Stomach (tissue), 9 donors: ENCODE measurements around the gene MAP4K1. TPM values are rescaled to one million over a fixed set of nuclear protein-coding genes. Genes with fewer than 3 reads are reported as not detected.
"Not testable (repeated sequence)": the region's sequence is repeated elsewhere in the genome, so short reads cannot be mapped to it uniquely, and the experiment has no call there.

Experiments
- DNase-seq, 2 donors: peaks; one replicate each; pipeline versions ENCODE4 v3.0.0 to v3.0.0-alpha.2; 2013 to 2019
- H3K27ac ChIP-seq, 5 donors: fragments of 200-600 bp in 4 of 5; sonication (generic) in 4 of 5; one replicate each; pipeline ENCODE4 v1.5.1; 2013 to 2019; ENCODE audit warnings: mild to moderate bottlenecking in 1 of 5, moderate library complexity in 1 of 5
- H3K27me3 ChIP-seq, 3 donors: fragments of 200-600 bp; sonication (generic); one replicate each; pipeline ENCODE4 v1.5.1; 2017 to 2019; ENCODE audit warnings: mixed run types in 1 of 3
- H3K36me3 ChIP-seq, 4 donors: fragments of 200-600 bp; sonication (generic); 1 replicate in 3 of 4; 2 replicates in 1 of 4; pipeline ENCODE4 v1.5.1; 2016 to 2019
- H3K4me1 ChIP-seq, 4 donors: fragments of 200-600 bp; sonication (generic); one replicate each; pipeline ENCODE4 v1.5.1; 2016 to 2019
- H3K4me3 ChIP-seq, 4 donors: fragments of 200-600 bp; sonication (generic) in 3 of 4; one replicate each; pipeline ENCODE4 v1.5.1; 2016 to 2019; ENCODE audit warnings: mild to moderate bottlenecking in 1 of 4
- H3K9me3 ChIP-seq, 4 donors: fragments of 200-600 bp; sonication (generic); one replicate each; pipeline ENCODE4 v1.5.1; 2016 to 2019
- CTCF ChIP-seq, 7 experiments: fragments of 450-650 bp in 4 of 7; fragments of 200-600 bp in 3 of 7; sonication (generic) in 3 of 7; IDR thresholded peaks; one replicate each; pipeline ENCODE4 v1.5.1; 2016 to 2019; ENCODE audit warnings: antibody characterized with exemption in 7 of 7, control low read depth in 2 of 7, mild to moderate bottlenecking in 1 of 7
- EP300 ChIP-seq: sonication (generic); formaldehyde crosslinking; IDR thresholded peaks from one replicate; pipeline ENCODE4 v1.6.1; 2017; ENCODE audit warnings: antibody characterized with exemption
- POLR2A ChIP-seq, 4 donors: fragments of 450-650 bp; IDR thresholded peaks; one replicate each; pipeline ENCODE4 v1.6.1; 2016; ENCODE audit warnings: antibody characterized with exemption in 4 of 4, control low read depth in 2 of 4, mild to moderate bottlenecking in 1 of 4, moderate library complexity in 1 of 4
- POLR2AphosphoS5 ChIP-seq, 3 donors: sonication (generic); formaldehyde crosslinking; IDR thresholded peaks; one replicate each; pipeline ENCODE4 v1.6.1; 2016; ENCODE audit warnings: antibody characterized with exemption in 3 of 3
- WGBS, 5 donors: extraction: QIAGEN DNeasy Blood & Tissue Kit in 3 of 5; methylation state at CpG; one replicate each; pipeline versions ENCODE4 v1.1.5 to v1.1.7; 2013 to 2018; 5-methylcytosine and 5-hydroxymethylcytosine counted together
- intact Hi-C: fragments of 100-400 bp; cut with DNase I; formaldehyde crosslinking; loops from one replicate; pipeline ENCODE4 v1.15.1; 2023; ENCODE audit warnings: low total_unique reads
- polyA plus RNA-seq, 3 donors: library from polyadenylated mRNA; stranded (reverse); fragments of 200-250 nt; gene quantifications; one replicate each; pipeline ENCODE4 v1.2.3, GENCODE V29; 2013
- total RNA-seq, 5 donors: library from RNA; depleted of rRNA; stranded (reverse); fragments of >200 nt; gene quantifications; one replicate each; pipeline versions ENCODE4 v1.1.0 to v1.2.3, GENCODE V29; 2014 to 2016
- donor health status: healthy with polysubstance abuse.
- donor health status: Bipolar disorder and iron deficiency.
- donor health status: healthy.

MAP4K1 gene
- total and polyA plus RNA-seq, 8 donors = 1.2 to 12.9 (median 5.0) TPM; not detected in 1

- H3K4me1 ChIP-seq = peaks cover 9 to 31% (median 18%) of the 10 kb centered on the region in 4 donors
- no peak for DNase-seq
Measured at GRCh38 chr19:38632476-38633213, 14.9 kb upstream of the MAP4K1 start.

GRCh38 chr19:38631811-38632475, 14.2 kb upstream of the MAP4K1 start:
- H3K4me1 ChIP-seq = peaks cover 3 to 24% (median 14%) of the 10 kb centered on the region in 4 donors
- DNase-seq, H3K9me3 ChIP-seq, H3K27me3 ChIP-seq, intact Hi-C loops, H3K27ac ChIP-seq, H3K4me3 ChIP-seq: not testable (repeated sequence)
- H3K36me3 ChIP-seq = peaks cover 53 to 87% (median 85%) of the 10 kb centered on the region in 4 donors
- WGBS, 5 donors = 61 to 69% (median 67%) methylated on average over 7 of the region's 7 CpGs

More at GRCh38 chr19:38632476-38633213, 14.9 kb upstream of the MAP4K1 start:
- intact Hi-C loops = no loop called here
- H3K27ac ChIP-seq = no peak overlapping the region
- H3K27me3 ChIP-seq = no peaks in the 10 kb centered on the region
- no peak for TF ChIP-seq POLR2A (IDR thresholded peaks at IDR 0.05)
- TF ChIP-seq EP300 = no peak
- TF ChIP-seq POLR2AphosphoS5 (IDR thresholded peaks at IDR 0.05) = no peak
- TF ChIP-seq CTCF (IDR thresholded peaks at IDR 0.05) = no peak
- H3K36me3 ChIP-seq = peaks cover 46 to 80% (median 78%) of the 10 kb centered on the region in 4 donors
- WGBS, 5 donors = 88 to 94% (median 92%) methylated on average over 15 to 16 of the region's 16 CpGs
- no peaks in the 10 kb centered on the region for H3K9me3 ChIP-seq
- no peak overlapping the region for H3K4me3 ChIP-seq

GRCh38 chr19:38631301-38631700, 13.5 kb upstream of the MAP4K1 start:
- peaks cover 59 to 90% (median 90%) of the 10 kb centered on the region in 4 donors for H3K36me3 ChIP-seq
- H3K4me3 ChIP-seq, H3K27ac ChIP-seq, H3K27me3 ChIP-seq, intact Hi-C loops, DNase-seq, H3K9me3 ChIP-seq: not testable (repeated sequence)
- H3K4me1 ChIP-seq = peaks cover 0 to 18% (median 8%) of the 10 kb centered on the region in 4 donors
- 69 to 77% (median 74%) methylated on average over 11 of the region's 11 CpGs for WGBS, 5 donors

- WGBS, 5 donors = 77 to 93% (median 88%) methylated on average over 5 to 6 of the region's 6 CpGs
Measured at GRCh38 chr19:38629568-38629967, 11.8 kb upstream of the MAP4K1 start.

More at GRCh38 chr19:38629568-38629967, 11.8 kb upstream of the MAP4K1 start:
- Histone ChIP-seq H3K4me1 (peaks cover 0 to 2% (median under 1%) of the 10 kb centered on the region in 4 donors), H3K36me3 (peaks cover 70 to 92% (median 92%) of the 10 kb centered on the region in 4 donors), H3K27ac (no peak overlapping the region), H3K27me3 (no peaks in the 10 kb centered on the region), H3K4me3 (no peak overlapping the region), H3K9me3 (no peaks in the 10 kb centered on the region)
- TF ChIP-seq CTCF (IDR thresholded peaks at IDR 0.05) (no peak), EP300 (no peak), POLR2AphosphoS5 (IDR thresholded peaks at IDR 0.05) (no peak), POLR2A (IDR thresholded peaks at IDR 0.05) (no peak)
- no peak for DNase-seq
- intact Hi-C loops = no loop called here
